ENCODE data around the gene ZNF496.

- no peak for TF ChIP-seq CTCF (IDR thresholded peaks at IDR 0.05)
- no peak for TF ChIP-seq POLR2A (IDR thresholded peaks at IDR 0.05)
These were observed 39.4 kb upstream of the ZNF496 start for GRCh38 chr1:247370786-247371732.
